NCI-H2227 treated with DMSO at 0.1 percent for 48 hours (cell line): ENCODE data around the gene AMELX.

Experiments
- DNase-seq: peaks from one replicate; lab custom pipeline; 2025; lab: John Stamatoyannopoulos, UW

The AMELX gene

DNA sequence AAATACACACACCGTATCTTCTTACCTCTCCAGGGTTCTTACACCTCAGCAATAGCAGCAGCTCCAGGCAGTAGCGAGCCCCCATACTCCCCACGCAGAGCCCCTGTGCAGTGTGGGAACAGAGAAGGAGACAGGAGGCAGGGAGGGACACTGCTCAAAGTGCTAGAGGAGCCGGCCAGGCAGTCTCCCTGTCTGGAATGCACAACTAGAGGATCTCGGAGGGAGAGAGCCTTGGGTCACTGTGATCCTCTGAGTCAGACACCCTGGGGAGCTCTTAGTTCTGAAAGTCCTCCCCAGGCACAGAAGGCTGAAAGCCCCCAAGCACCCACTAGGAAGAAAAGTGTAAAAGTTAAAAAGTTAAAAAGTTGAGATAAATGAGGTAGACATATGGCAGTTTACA, 16.0 kb downstream of the AMELX start:
- no peak for DNase-seq

DNA sequence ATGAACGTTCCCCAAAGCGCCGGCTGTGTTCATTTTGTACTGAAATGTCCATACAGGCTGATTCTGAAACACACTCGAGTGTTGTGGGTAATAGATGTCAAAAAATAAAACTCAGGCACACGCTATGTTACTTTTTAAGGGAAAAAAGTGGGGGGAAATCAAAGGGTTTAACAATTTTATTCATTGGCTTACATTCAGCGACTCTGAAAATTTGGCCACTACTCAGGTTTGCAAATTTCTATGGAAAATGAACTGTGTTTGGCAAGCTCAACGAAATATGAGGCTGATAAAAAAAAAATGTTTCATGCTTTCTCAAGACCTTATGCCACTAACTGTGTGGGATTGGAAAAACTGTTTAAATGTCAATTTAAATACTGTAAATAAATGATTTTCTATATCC, 18.5 kb downstream of the AMELX start:
- DNase-seq = no peak

GRCh38 chrX:11319806-11320520, 26.8 kb downstream of the AMELX start:
- no peak for DNase-seq

DNA sequence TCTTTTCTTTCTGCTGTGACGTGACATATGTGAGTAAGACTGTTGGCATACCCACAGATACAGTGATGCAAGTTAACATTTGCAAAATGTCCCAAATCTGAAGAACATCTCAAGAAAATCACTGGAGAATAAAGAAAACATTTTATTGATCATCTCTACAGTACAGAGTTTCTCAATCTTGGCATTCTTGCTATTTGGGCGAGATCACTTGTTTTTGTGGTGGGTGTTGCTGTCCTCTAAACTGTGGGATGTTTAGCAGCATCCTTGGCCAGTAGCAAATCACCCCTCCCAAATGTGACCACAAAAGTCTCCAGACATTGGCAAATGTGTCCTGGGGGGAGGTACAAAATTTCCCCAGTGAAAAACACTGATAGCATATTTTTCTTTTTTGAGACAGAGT, 28.8 kb downstream of the AMELX start:
- DNase-seq = no peak

DNA sequence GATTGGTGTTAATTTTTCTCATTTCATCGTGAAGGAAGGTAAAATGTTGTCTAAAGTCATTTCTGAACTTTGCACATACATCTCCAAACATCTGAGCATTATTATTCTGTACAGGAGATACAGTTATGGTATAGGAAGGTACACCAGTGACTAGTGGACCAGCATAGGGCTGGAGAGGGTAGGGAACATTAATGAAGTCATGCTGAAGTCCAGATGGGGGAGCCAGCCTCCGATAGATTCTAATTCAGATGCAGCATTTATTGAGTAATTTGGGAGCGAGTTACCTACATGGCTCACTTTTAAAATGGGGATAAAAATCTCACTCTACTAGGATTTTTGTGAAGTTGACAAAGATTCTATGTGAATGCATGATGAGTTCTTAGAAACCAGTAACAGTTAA, 34.9 kb downstream of the AMELX start:
- DNase-seq = no peak

GRCh38 chrX:11329021-11329420, 35.8 kb downstream of the AMELX start:
- no peak for DNase-seq

DNA sequence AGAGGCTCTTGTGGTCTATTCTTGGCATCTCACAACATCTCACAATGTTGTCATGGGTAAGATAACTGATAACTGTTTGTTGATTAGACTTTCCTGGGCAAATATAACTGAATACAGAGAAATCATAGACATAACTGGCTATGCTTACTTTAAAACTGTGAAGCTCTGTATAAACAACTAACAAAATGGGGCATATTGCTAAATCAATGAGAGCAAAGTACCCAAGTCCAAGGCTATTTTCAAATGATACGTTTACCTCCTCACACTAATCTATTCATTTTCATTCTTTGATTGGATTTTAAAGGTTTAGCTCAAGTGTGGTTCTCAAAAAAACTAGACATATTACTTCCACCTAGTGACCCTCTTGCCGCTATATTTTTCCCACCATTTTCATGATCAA, 38.6 kb downstream of the AMELX start:
- DNase-seq = no peak

- no peak for DNase-seq
Measured at GRCh38 chrX:11334165-11334564, 41.0 kb downstream of the AMELX start.

DNA sequence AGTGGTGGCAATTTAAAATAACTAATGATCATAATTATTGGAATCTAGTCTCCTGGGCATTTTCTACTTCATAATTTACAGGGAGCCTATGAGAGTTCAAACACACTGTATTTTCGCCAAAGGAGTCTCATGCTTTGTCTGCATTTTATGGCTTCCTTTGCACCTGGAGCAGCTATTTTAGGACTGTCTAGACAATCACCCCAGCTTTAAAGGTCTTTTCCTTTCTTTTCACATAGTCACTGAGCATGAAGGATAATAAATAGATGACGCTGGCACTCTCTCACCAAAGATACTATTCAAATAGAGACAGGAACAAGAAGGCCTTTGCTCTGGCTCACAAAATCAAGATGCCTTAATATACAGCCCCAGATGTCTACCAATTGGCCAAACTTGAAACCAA, 43.0 kb downstream of the AMELX start:
- no peak for DNase-seq

DNA sequence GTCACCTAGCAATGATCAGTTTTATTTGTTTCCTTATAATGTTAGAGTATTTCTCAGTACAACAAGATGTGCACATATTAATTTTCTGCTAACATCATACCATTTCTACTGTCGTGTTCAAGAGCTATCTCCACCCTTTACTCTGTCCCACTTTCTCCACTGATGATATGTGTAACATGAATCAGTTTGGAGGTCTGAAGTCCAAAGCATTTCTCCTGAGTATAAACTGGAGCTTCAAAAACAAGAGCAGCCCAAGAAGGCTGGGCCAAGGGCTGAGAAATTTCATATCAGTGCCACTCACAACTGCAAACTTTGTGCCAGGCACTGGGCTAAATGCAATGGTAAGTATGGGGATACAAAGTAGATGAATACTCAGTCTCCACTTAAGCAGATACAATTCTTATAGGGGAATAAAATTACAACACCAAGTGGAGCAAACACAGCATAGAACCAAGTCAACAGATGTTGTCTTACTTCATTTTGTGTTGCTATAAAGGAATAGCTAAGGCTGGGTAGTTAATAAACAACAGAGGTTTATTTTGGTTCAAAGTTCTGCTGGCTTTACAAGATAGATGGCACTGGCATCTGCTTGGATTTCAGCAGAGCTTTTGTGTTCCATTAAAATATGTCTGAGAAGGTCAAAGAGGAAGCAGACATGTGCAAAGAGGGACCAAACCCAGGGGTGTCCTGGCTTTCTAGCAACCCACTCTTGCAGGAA, 44.2 kb downstream of the AMELX start:
- DNase-seq = no peak

- no peak for DNase-seq
Measured at GRCh38 chrX:11341274-11342201, 48.3 kb downstream of the AMELX start.

- DNase-seq = no peak
Measured at GRCh38 chrX:11342673-11343072, 49.5 kb downstream of the AMELX start.

DNA sequence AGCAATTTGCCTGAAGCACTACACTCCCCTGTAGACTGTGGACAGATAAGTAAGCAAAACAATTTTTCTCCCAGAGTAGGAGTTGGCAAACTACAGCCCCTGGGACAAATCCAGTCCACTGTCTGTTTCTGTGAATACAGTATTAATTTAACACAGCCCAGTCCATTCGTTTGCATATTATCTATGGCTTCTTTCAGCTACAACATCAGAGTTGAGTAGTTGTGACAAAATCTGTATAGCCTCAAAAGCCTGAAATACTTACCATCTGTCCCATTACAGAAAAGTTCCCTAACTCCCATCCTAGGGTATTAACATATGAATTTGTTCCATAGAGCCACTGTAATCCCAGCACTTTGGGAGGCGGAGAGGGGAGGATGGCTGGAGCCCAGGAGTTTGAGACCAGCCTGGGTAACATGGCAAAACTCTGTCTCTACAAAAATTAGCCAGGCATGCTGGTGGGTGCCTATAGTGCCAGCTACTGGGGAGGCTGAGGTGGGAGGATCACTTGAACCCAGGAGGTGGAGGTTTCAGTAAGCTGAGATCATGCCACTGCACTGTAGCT, 53.0 kb downstream of the AMELX start:
- DNase-seq = no peak

DNA sequence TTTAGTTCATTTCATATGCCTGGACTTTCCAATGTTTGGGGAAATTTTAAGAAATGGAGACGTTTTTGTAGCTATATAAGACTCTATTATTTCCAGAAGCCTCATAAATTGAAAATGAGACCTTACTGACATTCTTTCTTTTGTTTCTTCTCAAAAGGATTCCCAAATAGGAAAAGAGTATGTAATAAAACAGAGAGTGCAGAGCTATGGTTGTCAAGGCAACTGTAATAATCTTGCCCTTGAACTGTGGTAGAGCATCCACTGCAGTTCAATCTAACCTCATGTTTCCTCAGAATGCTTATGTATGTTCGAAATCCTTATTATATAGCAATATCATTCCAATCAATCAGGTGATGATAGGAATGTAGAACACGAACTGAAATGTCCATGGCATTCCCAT, 54.1 kb downstream of the AMELX start:
- DNase-seq = no peak

DNA sequence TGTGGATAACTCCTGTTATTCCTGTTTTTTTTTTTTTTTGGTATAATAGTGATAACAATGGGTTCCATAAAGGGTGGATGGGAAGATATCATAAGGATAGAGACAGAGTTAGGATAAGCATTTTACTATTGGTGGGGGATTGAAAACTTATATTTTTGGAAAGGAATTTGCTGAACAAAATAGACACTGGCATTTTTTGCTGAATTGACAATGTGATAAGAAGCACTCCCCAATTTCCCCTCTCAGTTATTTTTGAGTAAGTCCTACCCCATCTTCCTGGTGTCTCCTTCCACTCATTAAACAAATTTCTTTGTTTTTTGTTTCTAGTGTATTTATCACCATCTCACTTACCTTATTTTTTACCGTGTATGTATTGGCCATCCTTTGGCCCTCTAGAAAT, 55.8 kb downstream of the AMELX start:
- DNase-seq = no peak

GRCh38 chrX:11349661-11350337, 56.6 kb downstream of the AMELX start:
- no peak for DNase-seq
